Smooth muscle cell of the brain vasculature (primary cell): ENCODE data around the gene CDH6.

Experiments used
- DNase-seq: peaks from one replicate; pipeline ENCODE4 v3.0.0-alpha.2; 2012; ENCODE audit warnings: low read depth, low spot score

Gene CDH6

DNA sequence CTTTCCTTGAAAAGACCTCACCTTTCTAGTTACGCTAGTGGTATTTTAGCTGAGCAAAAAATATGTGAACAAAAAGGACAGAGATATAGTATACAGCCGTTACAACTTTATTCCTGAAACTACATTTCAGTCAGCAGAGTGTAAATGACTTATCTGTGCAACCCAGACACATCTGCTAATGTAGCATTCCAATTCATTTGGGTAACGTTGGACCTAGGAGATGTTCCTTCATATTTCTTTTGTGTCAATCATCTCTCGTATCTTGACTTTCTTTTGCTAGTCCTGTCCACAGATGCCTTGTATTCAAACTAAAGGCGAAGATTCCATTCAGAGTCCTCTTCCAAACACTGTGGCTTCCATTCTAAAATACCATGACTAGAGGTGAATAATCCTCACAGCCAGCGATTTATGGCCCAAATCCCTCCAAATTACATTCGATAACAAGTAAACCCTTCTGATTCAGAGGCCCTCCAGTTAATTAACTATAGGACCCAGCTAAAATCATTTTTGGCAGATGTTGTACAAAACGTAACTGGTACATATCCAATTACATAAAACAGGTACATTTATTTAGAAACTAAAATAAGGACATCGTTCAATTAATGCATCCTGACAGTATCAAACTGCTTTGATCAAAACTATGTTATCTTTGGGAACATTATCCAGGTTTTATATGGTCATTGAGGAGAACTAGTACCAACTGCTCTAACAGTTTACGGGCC, 182.7 kb downstream of the CDH6 start:
- no peak for DNase-seq

DNA sequence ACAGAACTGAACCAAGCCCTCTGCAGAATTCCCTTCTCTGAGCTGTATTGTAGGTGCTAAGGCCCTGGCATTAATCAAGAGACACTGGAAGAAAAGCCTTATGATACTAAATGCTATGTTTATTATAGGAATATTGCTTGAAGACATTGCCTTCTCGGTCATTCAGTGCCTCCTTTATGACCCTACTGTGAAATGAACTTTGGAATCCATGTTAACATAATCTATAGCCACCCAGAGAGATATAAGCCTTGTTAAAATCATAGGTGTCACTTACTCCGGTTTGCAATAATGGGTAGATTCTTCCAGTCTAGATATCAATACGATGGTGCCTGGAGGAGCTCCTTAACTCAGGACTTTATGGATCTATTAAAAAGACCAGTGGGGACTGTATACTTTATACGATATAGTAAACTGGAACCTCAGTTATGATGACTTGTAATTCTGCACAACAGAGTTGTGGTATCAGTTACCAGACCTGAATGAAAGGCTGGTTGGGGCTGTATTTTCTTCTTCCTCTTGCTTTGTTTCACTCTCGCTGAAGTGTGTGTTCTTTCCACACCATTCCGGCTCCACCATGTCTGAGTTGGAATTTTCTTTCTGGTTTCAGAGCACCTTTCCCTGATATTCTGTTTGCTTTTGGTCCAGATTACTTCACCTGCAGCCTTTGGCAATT, 183.9 kb downstream of the CDH6 start:
- no peak for DNase-seq

- DNase-seq = no peak
Observed at GRCh38 chr5:31378136-31378535, 184.7 kb downstream of the CDH6 start.
